Brain microvascular endothelial cell (primary cell): ENCODE measurements around the gene KCNB1.

Source experiments
- DNase-seq: peaks from one replicate; pipeline ENCODE4 v3.0.0-alpha.2; 2020
- H3K27ac ChIP-seq: fragments of 250-450 bp; sonication (Bioruptor Pico); 2 replicates; pipeline ENCODE4 v1.5.1; 2020; ENCODE audit warnings: mild to moderate bottlenecking, moderate library complexity
- H3K27me3 ChIP-seq: fragments of 250-450 bp; sonication (Bioruptor Pico); replicated peaks from 2 replicates; pipeline ENCODE4 v1.5.1; 2020; ENCODE audit warnings: mild to moderate bottlenecking
- H3K36me3 ChIP-seq: fragments of 250-450 bp; sonication (Bioruptor Pico); replicated peaks from 2 replicates; pipeline ENCODE4 v1.5.1; 2020; ENCODE audit warnings: mild to moderate bottlenecking
- H3K4me3 ChIP-seq: 2 replicates; pipeline ENCODE4 v1.5.1; 2011; ENCODE audit warnings: low read depth, mild to moderate bottlenecking, control low read depth, low read length, moderate library complexity
- CTCF ChIP-seq: IDR thresholded peaks from 2 replicates; pipeline ENCODE4 v1.5.1; 2011; ENCODE audit warnings: low read depth, mild to moderate bottlenecking, moderate library complexity, low read length, control low read depth, inconsistent platforms; ENCODE audit errors: missing control alignments
- in situ Hi-C: cut with HindIII; loops from 2 replicates; pipeline ENCODE4 v1.10.0; 2017; ENCODE audit warnings: low sequenced_read_pairs, low pct_ligation_motif_present

Gene KCNB1

GRCh38 chr20:49459684-49460083 lies 22.8 kb downstream of the KCNB1 start:
- no peak for DNase-seq
- H3K27me3 ChIP-seq, result peaks cover 2% of the 10 kb centered on the region
- H3K36me3 ChIP-seq, result no peaks in the 10 kb centered on the region
- no peak overlapping the region for H3K27ac ChIP-seq
- in situ Hi-C loops, result no loop called here
- TF ChIP-seq CTCF, result no peak
- no peak overlapping the region for H3K4me3 ChIP-seq

DNA sequence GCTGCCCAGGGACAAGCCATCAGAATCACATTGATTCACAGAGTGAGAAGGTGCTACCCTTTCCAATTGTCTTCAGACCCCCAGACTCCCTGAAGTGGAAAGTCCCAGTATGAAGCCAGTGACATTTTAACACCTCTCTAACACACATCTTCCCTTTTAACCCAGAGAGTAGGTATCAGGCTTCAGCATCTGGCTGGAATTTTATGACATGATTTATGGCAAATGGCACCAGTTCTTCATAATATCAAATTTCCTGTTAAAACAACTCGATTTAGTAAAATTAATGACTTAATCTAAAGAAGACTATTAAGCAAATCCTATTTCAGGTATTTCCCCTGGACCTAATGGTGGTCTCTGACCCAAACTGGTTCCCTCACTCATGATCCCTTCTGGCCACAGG lies 25.0 kb downstream of the KCNB1 start:
- in situ Hi-C loops, result no loop called here
- no peak for DNase-seq
- no peak for TF ChIP-seq CTCF
- Histone ChIP-seq H3K36me3 (no peaks in the 10 kb centered on the region), H3K27ac (no peak overlapping the region), H3K4me3 (no peak overlapping the region), H3K27me3 (peaks cover 2% of the 10 kb centered on the region)

DNA sequence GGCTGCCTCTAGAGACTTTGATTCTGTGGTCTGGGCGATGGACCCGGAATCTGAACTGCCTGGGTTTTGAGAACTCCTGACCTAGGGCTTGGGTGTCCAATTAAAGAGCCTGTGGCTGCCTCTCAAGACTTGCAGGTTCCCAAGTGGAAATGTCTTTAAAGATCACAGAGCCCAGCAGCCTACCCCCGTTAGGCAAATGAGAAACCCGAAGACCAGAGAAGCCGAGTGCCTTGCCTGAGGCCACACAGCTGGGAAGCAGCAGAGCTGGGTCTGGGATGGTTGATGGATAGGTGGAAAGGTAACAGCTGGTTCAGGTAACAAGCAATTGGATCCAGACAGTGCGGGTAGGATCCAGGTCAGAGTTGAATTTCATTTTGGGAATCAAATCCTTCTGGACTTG lies 25.8 kb downstream of the KCNB1 start:
- H3K27ac ChIP-seq, result no peak overlapping the region
- in situ Hi-C loops, result no loop called here
- H3K4me3 ChIP-seq, result no peak overlapping the region
- peaks cover 2% of the 10 kb centered on the region for H3K27me3 ChIP-seq
- no peak for TF ChIP-seq CTCF
- no peak for DNase-seq
- H3K36me3 ChIP-seq, result no peaks in the 10 kb centered on the region

DNA sequence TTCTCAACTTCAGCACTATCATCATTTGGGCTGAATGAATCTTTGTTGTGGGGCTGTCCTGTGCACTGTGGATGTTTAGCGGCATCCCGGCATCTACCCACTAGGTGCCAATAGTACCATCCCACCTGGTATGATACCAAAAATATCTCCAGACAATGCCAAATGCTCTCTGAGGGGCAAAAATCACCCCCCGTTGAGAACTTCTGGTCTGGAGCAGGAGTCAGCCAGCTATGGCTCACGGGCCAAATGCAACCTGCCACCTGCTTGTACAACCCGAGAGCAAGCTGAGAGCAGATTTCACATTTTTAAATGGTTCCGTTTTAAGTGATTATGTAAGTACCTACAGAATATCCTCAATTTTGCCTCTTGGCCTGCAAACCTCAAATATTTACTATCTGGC lies 26.8 kb downstream of the KCNB1 start:
- H3K36me3 ChIP-seq, result no peaks in the 10 kb centered on the region
- no peak overlapping the region for H3K4me3 ChIP-seq
- H3K27ac ChIP-seq, result no peak overlapping the region
- TF ChIP-seq CTCF, result no peak
- in situ Hi-C loops, result no loop called here
- no peak for DNase-seq
- H3K27me3 ChIP-seq, result peaks cover 2% of the 10 kb centered on the region

DNA sequence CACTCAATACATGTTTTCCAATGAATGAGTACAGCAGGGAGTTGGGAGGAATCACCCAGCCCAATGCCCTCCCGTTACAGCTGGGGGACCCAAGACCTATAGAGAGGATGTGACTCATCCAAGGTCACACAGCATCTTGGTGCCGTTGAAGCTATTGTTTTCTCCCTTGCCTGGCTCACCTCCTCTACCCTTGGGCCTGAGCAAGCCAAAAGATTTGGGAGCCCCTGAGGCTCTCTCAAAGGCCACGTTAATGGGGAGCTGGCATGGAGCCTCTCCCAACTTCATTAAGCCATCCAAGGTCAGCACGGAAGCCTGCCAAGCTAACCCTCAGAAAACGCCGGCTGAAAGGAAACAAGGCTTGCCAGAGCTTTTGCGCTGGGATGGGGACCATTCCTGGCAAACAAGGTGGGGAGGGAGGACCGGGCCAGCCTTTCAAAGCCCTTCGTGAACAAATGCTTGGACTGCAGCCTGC lies 30.4 kb downstream of the KCNB1 start:
- no peak overlapping the region for H3K27ac ChIP-seq
- DNase-seq, result no peak
- no peak for TF ChIP-seq CTCF
- in situ Hi-C loops, result no loop called here
- no peak overlapping the region for H3K4me3 ChIP-seq
- no peaks in the 10 kb centered on the region for H3K36me3 ChIP-seq
- peaks cover 5% of the 10 kb centered on the region for H3K27me3 ChIP-seq

DNA sequence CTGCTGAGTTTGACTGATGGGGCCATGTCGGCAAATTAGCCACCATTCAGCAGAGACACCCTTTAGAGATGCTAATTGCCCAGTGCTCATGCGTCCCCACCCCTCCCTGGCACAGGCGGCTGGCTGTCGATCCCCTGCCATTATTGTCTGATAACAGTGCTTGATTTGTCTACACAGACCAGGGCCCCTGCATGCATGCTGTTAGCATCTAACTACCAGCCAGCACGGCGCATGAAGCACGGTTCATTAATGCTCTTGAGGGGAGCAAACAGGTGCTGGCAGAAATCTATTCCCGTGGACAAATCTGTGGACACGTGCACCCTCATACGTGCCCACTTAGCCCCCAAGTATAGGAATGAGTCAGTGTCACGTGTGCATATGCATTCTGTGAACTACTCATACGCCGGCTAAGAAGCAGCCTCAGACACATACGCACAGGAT lies 32.2 kb downstream of the KCNB1 start:
- no peaks in the 10 kb centered on the region for H3K36me3 ChIP-seq
- no peak for TF ChIP-seq CTCF
- DNase-seq, result no peak
- H3K4me3 ChIP-seq, result no peak overlapping the region
- in situ Hi-C loops, result no loop called here
- H3K27ac ChIP-seq, result no peak overlapping the region
- H3K27me3 ChIP-seq, result peaks cover 12% of the 10 kb centered on the region
